Measurements from ENCODE around the gene GPR83.
"Not testable (repeated sequence)": the region's sequence is repeated elsewhere in the genome, so short reads cannot be mapped to it uniquely, and the experiment has no call there.

Gene GPR83

GRCh38 chr11:94400839-94401772, at the start of gene GPR83:
Gene GPR83, minus strand, starts transcription at chr11:94401419. Its CDS starts 172 bp downstream, at chr11:94401247.
- no peak for DNase-seq

GRCh38 chr11:94450048-94450447, 48.8 kb upstream of the GPR83 start:
- no peak for DNase-seq

- no peak for DNase-seq
These were observed 48.2 kb upstream of the GPR83 start for GRCh38 chr11:94449437-94449836.

- no peak for DNase-seq
These were observed 47.8 kb upstream of the GPR83 start for GRCh38 chr11:94449029-94449428.

- DNase-seq = no peak
These were observed 45.9 kb upstream of the GPR83 start for GRCh38 chr11:94447149-94447548.

- no peak for DNase-seq
These were observed 44.4 kb upstream of the GPR83 start for GRCh38 chr11:94445641-94446040.

GRCh38 chr11:94433049-94433448, 31.8 kb upstream of the GPR83 start:
- DNase-seq = no peak

GRCh38 chr11:94424662-94425061, 23.4 kb upstream of the GPR83 start:
- no peak for DNase-seq

- DNase-seq = no peak
These were observed 22.8 kb upstream of the GPR83 start for GRCh38 chr11:94424011-94424410.

GRCh38 chr11:94423507-94423906, 22.3 kb upstream of the GPR83 start:
- no peak for DNase-seq

- no peak for DNase-seq
These were observed 17.0 kb upstream of the GPR83 start for GRCh38 chr11:94418123-94418765.

GRCh38 chr11:94417386-94417987, 16.3 kb upstream of the GPR83 start:
- no peak for DNase-seq

- DNase-seq = no peak
These were observed 4.0 kb upstream of the GPR83 start for GRCh38 chr11:94405062-94405833.

- no peak for DNase-seq
These were observed 1.1 kb upstream of the GPR83 start for GRCh38 chr11:94402355-94402754.

GRCh38 chr11:94401773-94402265, 600 bp upstream of the GPR83 start:
- DNase-seq = no peak

GRCh38 chr11:94400457-94400838, 771 bp downstream of the GPR83 start:
- DNase-seq = no peak

- no peak for DNase-seq
These were observed 1.2 kb downstream of the GPR83 start for GRCh38 chr11:94400050-94400449.

- no peak for DNase-seq
These were observed 3.1 kb downstream of the GPR83 start for GRCh38 chr11:94398101-94398500.

- no peak for DNase-seq
These were observed 4.9 kb downstream of the GPR83 start for GRCh38 chr11:94396282-94396681.

GRCh38 chr11:94391937-94392336, 9.3 kb downstream of the GPR83 start:
- not testable (repeated sequence) for DNase-seq

- DNase-seq = no peak
These were observed 21.6 kb downstream of the GPR83 start for GRCh38 chr11:94379613-94380012.

GRCh38 chr11:94376841-94377240, 24.4 kb downstream of the GPR83 start:
- peak; percentile 68 for DNase-seq

GRCh38 chr11:94370576-94370975, 30.6 kb downstream of the GPR83 start:
- DNase-seq = not testable (repeated sequence)
